K562 (cell line): ENCODE measurements around the gene SEMA3C. TPM values are rescaled to one million over a fixed set of nuclear protein-coding genes. Genes with fewer than 3 reads are reported as not detected.

ENCODE experiments used
- ATAC-seq: fragments of 200-7000 bp; cut with Tn5 transposase; 3 replicates; pipeline ENCODE4 v1.9.1; 2020; ENCODE audit warnings: moderate library complexity
- BruUV-seq: library from RNA; stranded (reverse); fragments of 400-500 nt; replicated peaks from 2 replicates; lab custom pipeline; 2021; lab: Mats Ljungman, UMichigan
- CTCF ChIA-PET: fragments of 300-600 bp; formaldehyde crosslinking; extraction: SDS; loops from one replicate; lab custom pipeline; 2021; ENCODE audit warnings: low intra/inter-chr PET ratio; lab: Yijun Ruan, JAX
- POLR2A ChIA-PET: fragments of 300-600, 350-650 bp; sonication (Branson Sonifier 250); formaldehyde crosslinking; extraction: SDS; loops from one replicate; lab custom pipeline; 2021; ENCODE audit warnings: antibody characterized with exemption, inconsistent platforms; lab: Yijun Ruan, JAX
- DNase-seq, 4 experiments: peaks; one replicate each; pipeline versions ENCODE4 v3.0.0 to v3.0.0-alpha.2; 2011 to 2018; ENCODE audit warnings: low spot score in 3 of 4, mixed read lengths in 3 of 4; ENCODE audit errors: extremely low read depth in 1 of 4
- FAIRE-seq: peaks from 2 replicates; lab custom pipeline; 2011; peaks lifted over from hg19 to GRCh38; lab: Jason Lieb, UNC
- H2AFZ ChIP-seq: 2 replicates; pipeline ENCODE4 v1.6.0; 2011; ENCODE audit warnings: low read depth, low read length, control low read depth, inconsistent platforms
- H3K27ac ChIP-seq: fragments of 200-600 bp; 3 replicates; pipeline ENCODE4 v1.8.0; 2011; ENCODE audit warnings: low read depth, mild to moderate bottlenecking, control low read depth, inconsistent platforms, low read length, moderate library complexity, mixed read lengths; ENCODE audit errors: extremely low read depth
- H3K27me3 ChIP-seq, 2 experiments: fragments of 300-600 bp in 1 of 2; 2 replicates in 1 of 2; 3 replicates in 1 of 2; pipeline versions ENCODE4 v1.6.0 to v1.8.0; 2011; ENCODE audit warnings: inconsistent platforms in 2 of 2, low read length in 2 of 2, mild to moderate bottlenecking in 1 of 2, mixed read lengths in 1 of 2, moderate library complexity in 1 of 2; ENCODE audit not compliant: control insufficient read depth in 2 of 2, insufficient read depth in 2 of 2
- H3K36me3 ChIP-seq: fragments of 300-600 bp; 3 replicates; pipeline ENCODE4 v1.8.0; 2011; ENCODE audit warnings: mild to moderate bottlenecking, low read length, inconsistent platforms; ENCODE audit not compliant: control insufficient read depth, insufficient read depth
- H3K4me1 ChIP-seq, 2 experiments: fragments of 200-600 bp in 1 of 2; replicated peaks in 1 of 2; 2 replicates in 1 of 2; 3 replicates in 1 of 2; pipeline versions ENCODE4 v1.5.1 to v1.8.0; 2011; ENCODE audit warnings: inconsistent platforms in 2 of 2, low read length in 2 of 2, mild to moderate bottlenecking in 1 of 2, mixed read lengths in 1 of 2, moderate library complexity in 1 of 2; ENCODE audit not compliant: control insufficient read depth in 2 of 2, insufficient read depth in 2 of 2
- H3K4me2 ChIP-seq: 2 replicates; pipeline ENCODE4 v1.6.1; 2011; ENCODE audit warnings: low read length, control low read depth, inconsistent platforms, mixed read lengths; ENCODE audit not compliant: insufficient read depth
- H3K4me3 ChIP-seq: fragments of 200-600 bp; sonication (generic), shearing (Covaris generic); 2 replicates; pipeline ENCODE4 v1.5.1; 2016; ENCODE audit warnings: control low read depth, inconsistent platforms
- H3K79me2 ChIP-seq: fragments of 200-600 bp; 3 replicates; pipeline ENCODE4 v1.8.0; 2011; ENCODE audit warnings: low read length, inconsistent platforms; ENCODE audit not compliant: control insufficient read depth, insufficient read depth
- H3K9ac ChIP-seq, 2 experiments: 2 replicates each; pipeline versions ENCODE4 v1.6.0 to v1.6.1; 2011; ENCODE audit warnings: low read depth in 2 of 2, low read length in 2 of 2, control low read depth in 1 of 2, inconsistent platforms in 1 of 2, mild to moderate bottlenecking in 1 of 2, mixed read lengths in 1 of 2; ENCODE audit not compliant: insufficient read depth in 1 of 2
- H3K9me1 ChIP-seq: one replicate; pipeline ENCODE4 v1.6.0; 2011; ENCODE audit warnings: inconsistent platforms, mild to moderate bottlenecking, low read length, moderate library complexity; ENCODE audit not compliant: control insufficient read depth, insufficient read depth
- H3K9me3 ChIP-seq: replicated peaks from 2 replicates; pipeline ENCODE4 v1.5.1; 2011; ENCODE audit warnings: low read depth, low read length, inconsistent platforms; ENCODE audit not compliant: control insufficient read depth, insufficient read depth
- H4K20me1 ChIP-seq: replicated peaks from 2 replicates; pipeline ENCODE4 v1.6.1; 2011; ENCODE audit warnings: low read length, inconsistent platforms, mixed read lengths; ENCODE audit not compliant: control insufficient read depth, insufficient read depth
- CAMTA2 ChIP-seq: fragments of 250-450 bp; sonication (Bioruptor Pico); conservative IDR thresholded peaks from 2 replicates; pipeline ENCODE4 v1.5.1; 2022
- CBFB ChIP-seq: sonication (generic); formaldehyde crosslinking; IDR thresholded peaks from 2 replicates; pipeline ENCODE4 v1.4.0; 2020; ENCODE audit warnings: mild to moderate bottlenecking, missing genetic modification reagents
- ZBED1 ChIP-seq: IDR thresholded peaks from 2 replicates; pipeline ENCODE4 v1.6.1; 2014
- ZNF431 ChIP-seq: sonication (generic); formaldehyde crosslinking; IDR thresholded peaks from 2 replicates; pipeline ENCODE4 v1.8.0; 2022; ENCODE audit warnings: mild to moderate bottlenecking, missing genetic modification reagents
- WGBS: fragments of 100-300 bp; shearing (Covaris generic); methylation state at CpG from one replicate; pipeline ENCODE4 v1.1.6; 2016; ENCODE audit warnings: low coverage, mixed read lengths; ENCODE audit not compliant: insufficient coverage; ENCODE audit errors: missing lambda C conversion rate; 5-methylcytosine and 5-hydroxymethylcytosine counted together
- in situ Hi-C: fragments of 300-500 bp; cut with MboI; formaldehyde crosslinking; loops from 4 replicates; pipeline ENCODE4 v1.15.0; 2018; ENCODE audit warnings: inconsistent platforms, mixed read lengths
- intact Hi-C: fragments of 100-400 bp; cut with micrococcal nuclease; formaldehyde crosslinking; loops from 2 replicates; pipeline ENCODE4 v1.14.2; 2022
- polyA plus RNA-seq, 8 experiments: library from polyadenylated mRNA; depleted of rRNA in 4 of 8; stranded (reverse) in 5 of 8; unstranded in 3 of 8; fragments of >200 nt; fragmentation: Nextera tagmentation in 2 of 8; fragmentation: Illumina TruSeq in 1 of 8; extraction: Ambion mirVana in 2 of 8; extraction: Trizol in 1 of 8; gene quantifications; 2 replicates each; pipeline versions ENCODE4 v1.2.1 to v1.2.3, GENCODE V29; 2011 to 2014; ENCODE audit warnings: inconsistent platforms in 1 of 8, missing spikeins in 1 of 8
- total RNA-seq, 7 experiments: library from RNA; depleted of rRNA in 6 of 7; stranded (reverse); fragments of >200 nt in 6 of 7; fragmentation: Illumina TruSeq in 2 of 7; extraction: Trizol in 2 of 7; gene quantifications; 2 replicates each; pipeline versions ENCODE4 v1.2.1 to v1.2.3, GENCODE V29; 2011 to 2021; ENCODE audit warnings: low replicate concordance in 1 of 7
- TF ChIP-seq, protein P1 (sequence below): sonication (generic); formaldehyde crosslinking; IDR thresholded peaks from 2 replicates; pipeline ENCODE4 v1.8.1; 2023; ENCODE audit warnings: mild to moderate bottlenecking, missing genetic modification reagents

Gene SEMA3C
- total and polyA plus RNA-seq, 9 of the 15 experiments (the other 6 are each of a cell fraction or from before 2014, with no cell fraction given) = 0.04 to 0.36 (median 0.12) TPM; not detected in 3

DNA sequence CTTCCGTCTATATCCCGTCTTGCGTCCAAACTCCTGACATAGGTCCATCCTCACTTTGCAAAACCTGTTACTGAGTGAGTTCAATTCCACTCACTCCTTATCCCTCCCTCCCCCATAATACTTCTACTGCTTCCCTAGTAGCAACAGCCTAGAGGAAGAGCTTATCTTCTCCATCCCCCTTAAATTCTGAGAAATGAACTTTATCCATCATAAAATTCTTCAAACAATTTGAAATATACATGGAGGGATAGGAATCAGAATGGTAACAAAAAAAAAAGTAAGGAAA, 27.6 kb downstream of the SEMA3C start:
- H3K4me1 ChIP-seq = no peaks in the 10 kb centered on the region
- DNase-seq = no peak
- no peak overlapping the region for H3K4me2 ChIP-seq
- no peaks in the 10 kb centered on the region for H3K79me2 ChIP-seq
- H3K27me3 ChIP-seq = no peaks in the 10 kb centered on the region
- no peaks in the 10 kb centered on the region for H3K36me3 ChIP-seq
- ChIA-PET POLR2A (no interaction called here), CTCF (no interaction called here)
- no peak overlapping the region for H2AFZ ChIP-seq
- FAIRE-seq = no peak
- no peak for ATAC-seq
- no TSS peak for BruUV-seq
- no peak overlapping the region for H3K4me3 ChIP-seq
- H3K9me1 ChIP-seq = no peaks in the 10 kb centered on the region
- no peak overlapping the region for H3K9ac ChIP-seq
- no peaks in the 10 kb centered on the region for H3K9me3 ChIP-seq
- no peaks in the 10 kb centered on the region for H4K20me1 ChIP-seq
- intact Hi-C loops (no loop called here), in situ Hi-C loops (no loop called here)
- WGBS = 8% methylated on average over 3 of the region's 3 CpGs
- TF ChIP-seq CBFB (no peak), ZNF431 (CRISPR knock-in tag) (no peak), ZBED1 (no peak), CAMTA2 (CRISPR knock-in tag) (no peak)
- TF ChIP-seq, protein P1, sequence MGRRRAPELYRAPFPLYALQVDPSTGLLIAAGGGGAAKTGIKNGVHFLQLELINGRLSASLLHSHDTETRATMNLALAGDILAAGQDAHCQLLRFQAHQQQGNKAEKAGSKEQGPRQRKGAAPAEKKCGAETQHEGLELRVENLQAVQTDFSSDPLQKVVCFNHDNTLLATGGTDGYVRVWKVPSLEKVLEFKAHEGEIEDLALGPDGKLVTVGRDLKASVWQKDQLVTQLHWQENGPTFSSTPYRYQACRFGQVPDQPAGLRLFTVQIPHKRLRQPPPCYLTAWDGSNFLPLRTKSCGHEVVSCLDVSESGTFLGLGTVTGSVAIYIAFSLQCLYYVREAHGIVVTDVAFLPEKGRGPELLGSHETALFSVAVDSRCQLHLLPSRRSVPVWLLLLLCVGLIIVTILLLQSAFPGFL (CRISPR knock-in tag) = no peak
- H3K27ac ChIP-seq = no peak overlapping the region
